Activated naive CD4-positive, alpha-beta T cell treated with anti-CD3 and anti-CD28 coated beads for 36 hours (primary cell): ENCODE data around the gene OASL. TPM values are rescaled to one million over a fixed set of nuclear protein-coding genes. Genes with fewer than 3 reads are reported as not detected.
"Not testable (repeated sequence)": the region's sequence is repeated elsewhere in the genome, so short reads cannot be mapped to it uniquely, and the experiment has no call there.

ENCODE experiments used
- CTCF ChIA-PET: fragments of 350-600 bp; sonication (Branson Sonifier 250); formaldehyde crosslinking; loops from one replicate; lab custom pipeline; 2021; ENCODE audit warnings: antibody characterized with exemption; lab: Charles Lee
- DNase-seq: peaks from one replicate; pipeline ENCODE4 v3.0.0-alpha.2; 2020
- H3K27ac Mint-ChIP-seq: one replicate; pipeline ENCODE4 v1.8.0; 2021; ENCODE audit warnings: mild to moderate bottlenecking, mixed read lengths
- H3K27me3 Mint-ChIP-seq: one replicate; pipeline ENCODE4 v1.8.0; 2021; ENCODE audit warnings: low read depth, mixed read lengths
- H3K36me3 Mint-ChIP-seq: one replicate; pipeline ENCODE4 v1.8.0; 2021; ENCODE audit warnings: low read depth, mixed read lengths
- H3K4me1 Mint-ChIP-seq: one replicate; pipeline ENCODE4 v1.8.0; 2021; ENCODE audit warnings: low read depth, mixed read lengths
- H3K4me3 Mint-ChIP-seq: one replicate; pipeline ENCODE4 v1.8.0; 2021; ENCODE audit warnings: mild to moderate bottlenecking, moderate library complexity, mixed read lengths
- H3K9me3 Mint-ChIP-seq: one replicate; pipeline ENCODE4 v1.8.0; 2021; ENCODE audit warnings: mixed read lengths
- intact Hi-C: fragments of 100-400 bp; cut with micrococcal nuclease; formaldehyde crosslinking; loops from one replicate; pipeline ENCODE4 v1.15.1; 2023
- total RNA-seq, 2 experiments: library from RNA; stranded (reverse); gene quantifications; one replicate each; pipeline ENCODE4 v1.2.3, GENCODE V29; 2021

Gene OASL
- 10 to 100 TPM; 12.4 to 13.4 TPM for total RNA-seq

GRCh38 chr12:121038861-121039668 lies at the start of gene OASL:
TSS of gene OASL (minus strand) at chr12:121039246. CDS start at chr12:121038971, 275 bp downstream.
- Mint-ChIP-seq H3K9me3 (no peaks in the 10 kb centered on the region), H3K36me3 (no peaks in the 10 kb centered on the region), H3K4me3 (peak within 1 kb of the TSS; percentile 75), H3K27me3 (peaks cover 8% of the 10 kb centered on the region), H3K27ac (peak within 1 kb of the TSS; percentile 70), H3K4me1 (peaks cover 50% of the 10 kb centered on the region)
- peak; percentile 55 for DNase-seq
- CTCF ChIA-PET: interaction anchor here (0.5 to 2.8 kb wide), 5 partner anchors 21 to 747 kb away, joined by 3 to 11 read pairs (median 3); partner anchors contain the start of gene RNF34
- intact Hi-C loops: loop anchor here (1.0 to 10.0 kb wide), 5 partner anchors 21 to 1066 kb away; partner anchors contain the start of gene RNF10

- Mint-ChIP-seq H3K27me3 (no peaks in the 10 kb centered on the region), H3K4me3 (no peak overlapping the region), H3K27ac (no peak overlapping the region), H3K9me3 (peaks cover 1% of the 10 kb centered on the region), H3K4me1 (peaks cover 23% of the 10 kb centered on the region), H3K36me3 (no peaks in the 10 kb centered on the region)
- CTCF ChIA-PET: interaction anchor here (0.6 kb wide), 1 partner anchor 56 kb away, joined by 3 read pairs; no protein-coding TSS in a partner anchor
- no peak for DNase-seq
- intact Hi-C loops: no loop called here
Measured at GRCh38 chr12:121088195-121088585, 49.1 kb upstream of the OASL start.

GRCh38 chr12:121087467-121088194 lies 48.6 kb upstream of the OASL start:
- no peak overlapping the region for H3K27ac Mint-ChIP-seq
- H3K27me3 Mint-ChIP-seq: no peaks in the 10 kb centered on the region
- CTCF ChIA-PET: interaction anchor here (0.6 kb wide), 2 partner anchors 55 to 247 kb away, joined by 3 to 5 read pairs; no protein-coding TSS in a partner anchor
- no peaks in the 10 kb centered on the region for H3K36me3 Mint-ChIP-seq
- no peaks in the 10 kb centered on the region for H3K9me3 Mint-ChIP-seq
- no peak overlapping the region for H3K4me3 Mint-ChIP-seq
- no peak for DNase-seq
- peaks cover 18% of the 10 kb centered on the region for H3K4me1 Mint-ChIP-seq
- intact Hi-C loops: no loop called here

GRCh38 chr12:121086781-121087295 lies 47.8 kb upstream of the OASL start:
- Mint-ChIP-seq H3K9me3 (no peaks in the 10 kb centered on the region), H3K36me3 (no peaks in the 10 kb centered on the region), H3K27ac (no peak overlapping the region)

GRCh38 chr12:121085506-121086353 lies 46.7 kb upstream of the OASL start:
- Mint-ChIP-seq H3K9me3 (no peaks in the 10 kb centered on the region), H3K4me3 (no peak overlapping the region), H3K27ac (no peak overlapping the region), H3K4me1 (peaks cover 10% of the 10 kb centered on the region), H3K27me3 (no peaks in the 10 kb centered on the region), H3K36me3 (no peaks in the 10 kb centered on the region)
- intact Hi-C loops: no loop called here
- CTCF ChIA-PET: interaction anchor here (0.8 to 1.2 kb wide), 3 partner anchors 7 to 52 kb away, joined by 3 read pairs; no protein-coding TSS in a partner anchor
- no peak for DNase-seq

More at GRCh38 chr12:121086781-121087295, 47.8 kb upstream of the OASL start:
- H3K27me3 Mint-ChIP-seq: no peaks in the 10 kb centered on the region
- H3K4me3 Mint-ChIP-seq: no peak overlapping the region
- peaks cover 11% of the 10 kb centered on the region for H3K4me1 Mint-ChIP-seq
- CTCF ChIA-PET: interaction anchor here (0.8 to 1.2 kb wide), 2 partner anchors 9 to 53 kb away, joined by 3 read pairs; no protein-coding TSS in a partner anchor
- intact Hi-C loops: no loop called here
- DNase-seq: no peak

- CTCF ChIA-PET: interaction anchor here (0.6 to 0.9 kb wide), 2 partner anchors 21 to 25 kb away, joined by 3 to 7 read pairs; no protein-coding TSS in a partner anchor
- no peak overlapping the region for H3K27ac Mint-ChIP-seq
Measured at GRCh38 chr12:121085069-121085468, 46.0 kb upstream of the OASL start.

GRCh38 chr12:121084229-121084628 lies 45.2 kb upstream of the OASL start:
- Mint-ChIP-seq H3K9me3 (no peaks in the 10 kb centered on the region), H3K36me3 (no peaks in the 10 kb centered on the region), H3K27ac (no peak overlapping the region), H3K4me1 (peaks cover 10% of the 10 kb centered on the region), H3K4me3 (no peak overlapping the region), H3K27me3 (no peaks in the 10 kb centered on the region)
- DNase-seq: no peak
- intact Hi-C loops: no loop called here
- CTCF ChIA-PET: interaction anchor here (0.6 kb wide), 1 partner anchor 20 kb away, joined by 7 read pairs; no protein-coding TSS in a partner anchor

More at GRCh38 chr12:121085069-121085468, 46.0 kb upstream of the OASL start:
- H3K36me3 Mint-ChIP-seq: no peaks in the 10 kb centered on the region
- H3K4me3 Mint-ChIP-seq: no peak overlapping the region
- DNase-seq: no peak
- peaks cover 10% of the 10 kb centered on the region for H3K4me1 Mint-ChIP-seq
- intact Hi-C loops: no loop called here
- no peaks in the 10 kb centered on the region for H3K27me3 Mint-ChIP-seq
- H3K9me3 Mint-ChIP-seq: no peaks in the 10 kb centered on the region

GRCh38 chr12:121080909-121081308 lies 41.9 kb upstream of the OASL start:
- Mint-ChIP-seq H3K27ac (no peak overlapping the region), H3K9me3 (no peaks in the 10 kb centered on the region), H3K36me3 (no peaks in the 10 kb centered on the region), H3K4me1 (no peaks in the 10 kb centered on the region), H3K4me3 (no peak overlapping the region), H3K27me3 (no peaks in the 10 kb centered on the region)
- intact Hi-C loops: no loop called here
- no peak for DNase-seq
- CTCF ChIA-PET: interaction anchor here (1.5 kb wide), 1 partner anchor 21 kb away, joined by 5 read pairs; no protein-coding TSS in a partner anchor

GRCh38 chr12:121079736-121080272 lies 40.8 kb upstream of the OASL start:
- Mint-ChIP-seq H3K27ac (no peak overlapping the region), H3K4me3 (no peak overlapping the region), H3K27me3 (no peaks in the 10 kb centered on the region), H3K36me3 (no peaks in the 10 kb centered on the region), H3K4me1 (no peaks in the 10 kb centered on the region), H3K9me3 (peaks cover under 1% of the 10 kb centered on the region)
- no peak for DNase-seq
- intact Hi-C loops: no loop called here
- CTCF ChIA-PET: interaction anchor here (0.7 to 2.1 kb wide), 5 partner anchors 19 to 708 kb away, joined by 3 to 7 read pairs (median 4); no protein-coding TSS in a partner anchor

- H3K4me1 Mint-ChIP-seq, H3K36me3 Mint-ChIP-seq, H3K27me3 Mint-ChIP-seq, H3K4me3 Mint-ChIP-seq, H3K27ac Mint-ChIP-seq, DNase-seq, H3K9me3 Mint-ChIP-seq, intact Hi-C loops: not testable (repeated sequence)
- CTCF ChIA-PET: interaction anchor here (0.9 to 2.1 kb wide), 2 partner anchors 17 to 72 kb away, joined by 4 to 7 read pairs; no protein-coding TSS in a partner anchor
Measured at GRCh38 chr12:121077440-121077839, 38.4 kb upstream of the OASL start.

GRCh38 chr12:121075911-121076310 lies 36.9 kb upstream of the OASL start:
- intact Hi-C loops, H3K9me3 Mint-ChIP-seq, CTCF ChIA-PET: not testable (repeated sequence)

More at GRCh38 chr12:121075911-121076310, 36.9 kb upstream of the OASL start:
- H3K27ac Mint-ChIP-seq, H3K4me1 Mint-ChIP-seq, H3K36me3 Mint-ChIP-seq, H3K27me3 Mint-ChIP-seq, DNase-seq, H3K4me3 Mint-ChIP-seq: not testable (repeated sequence)
